Breast epithelium (tissue), 3 donors: ENCODE measurements around the gene CDK5RAP2.

Experiments used
- CTCF ChIP-seq, 3 donors: fragments of 450-650 bp; IDR thresholded peaks; one replicate each; pipeline ENCODE4 v1.5.1; 2016 to 2017; ENCODE audit warnings: antibody characterized with exemption in 3 of 3, mild to moderate bottlenecking in 3 of 3, moderate library complexity in 3 of 3
- POLR2AphosphoS5 ChIP-seq, 3 donors: sonication (generic); formaldehyde crosslinking; IDR thresholded peaks; one replicate each; pipeline ENCODE4 v1.6.1; 2017; ENCODE audit warnings: antibody characterized with exemption in 3 of 3

DNA sequence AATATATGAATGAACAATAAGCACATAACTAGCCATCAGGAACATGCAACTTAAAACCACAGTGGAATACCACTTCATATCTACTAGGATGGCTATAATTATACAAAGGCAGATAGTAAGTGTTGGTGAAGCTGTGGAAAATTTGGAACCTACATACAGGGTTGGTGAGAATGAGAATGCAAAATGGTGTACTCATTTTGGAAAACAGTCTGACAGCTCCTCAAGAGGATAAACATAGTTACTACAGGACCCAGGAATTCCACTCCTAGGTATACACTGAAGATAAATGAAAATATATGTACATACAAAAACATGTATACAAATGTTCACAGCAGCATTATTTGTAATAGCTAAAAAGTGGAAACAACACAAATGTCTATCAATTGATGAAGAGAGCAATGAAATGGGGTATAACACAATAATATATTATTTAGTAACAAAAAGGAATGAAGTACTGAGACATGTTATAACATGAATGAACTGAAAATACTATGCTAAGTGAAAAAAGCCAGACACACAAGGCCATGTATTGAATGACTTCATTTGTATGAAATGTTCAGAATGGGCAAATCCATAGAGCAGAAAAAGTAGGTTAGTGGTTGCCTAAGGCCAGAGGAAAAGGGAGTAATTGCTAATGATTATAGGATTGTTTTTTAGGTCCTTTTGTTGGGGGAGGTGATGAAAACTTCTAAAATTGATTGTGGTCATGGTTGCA lies 31.2 kb upstream of the CDK5RAP2 start:
- no peak for TF ChIP-seq POLR2AphosphoS5 (IDR thresholded peaks at IDR 0.05)
- no peak for TF ChIP-seq CTCF (IDR thresholded peaks at IDR 0.05)
